OCI-M2 (cell line): Measurements from ENCODE around the gene CPB1.
"Not testable (repeated sequence)": the region's sequence is repeated elsewhere in the genome, so short reads cannot be mapped to it uniquely, and the experiment has no call there.

Experiments used
- DNase-seq: peaks from one replicate; lab custom pipeline; 2025; ENCODE audit not compliant: unreplicated experiment; lab: John Stamatoyannopoulos, UW

Gene CPB1

GRCh38 chr3:148827585-148827984, at the start of gene CPB1:
CPB1 (plus strand) TSS chr3:148827811; CDS start chr3:148827824, 13 bp downstream.
- no peak for DNase-seq

GRCh38 chr3:148778926-148779325, 48.7 kb upstream of the CPB1 start:
- DNase-seq, result no peak

GRCh38 chr3:148785026-148785425, 42.6 kb upstream of the CPB1 start:
- DNase-seq, result not testable (repeated sequence)

- not testable (repeated sequence) for DNase-seq
These were observed 41.5 kb upstream of the CPB1 start for GRCh38 chr3:148786159-148786558.

- DNase-seq, result no peak
These were observed 38.5 kb upstream of the CPB1 start for GRCh38 chr3:148789146-148789545.

GRCh38 chr3:148789906-148790305, 37.7 kb upstream of the CPB1 start:
- DNase-seq, result no peak

- DNase-seq, result no peak
These were observed 37.2 kb upstream of the CPB1 start for GRCh38 chr3:148790370-148790769.

- no peak for DNase-seq
These were observed 36.5 kb upstream of the CPB1 start for GRCh38 chr3:148790851-148791735.

GRCh38 chr3:148791920-148792319, 35.7 kb upstream of the CPB1 start:
- DNase-seq, result no peak

GRCh38 chr3:148792516-148792915, 35.1 kb upstream of the CPB1 start:
- no peak for DNase-seq

GRCh38 chr3:148796799-148797198, 30.8 kb upstream of the CPB1 start:
- no peak for DNase-seq

GRCh38 chr3:148797795-148798194, 29.8 kb upstream of the CPB1 start:
- DNase-seq, result no peak

- no peak for DNase-seq
These were observed 27.2 kb upstream of the CPB1 start for GRCh38 chr3:148800414-148800813.

- DNase-seq, result no peak
These were observed 17.8 kb upstream of the CPB1 start for GRCh38 chr3:148809835-148810234.

GRCh38 chr3:148815316-148816110, 12.1 kb upstream of the CPB1 start:
- no peak for DNase-seq

- no peak for DNase-seq
These were observed 11.2 kb upstream of the CPB1 start for GRCh38 chr3:148816427-148816826.

- DNase-seq, result no peak
These were observed 10.6 kb upstream of the CPB1 start for GRCh38 chr3:148816981-148817525.

GRCh38 chr3:148820361-148821245, 7.0 kb upstream of the CPB1 start:
- DNase-seq, result no peak

GRCh38 chr3:148823026-148823425, 4.6 kb upstream of the CPB1 start:
- DNase-seq, result no peak

- no peak for DNase-seq
These were observed 2.1 kb upstream of the CPB1 start for GRCh38 chr3:148825476-148825875.
